GM18861 (cell line): Measurements from ENCODE around the gene CDX1.
"Not testable (repeated sequence)": the region's sequence is repeated elsewhere in the genome, so short reads cannot be mapped to it uniquely, and the experiment has no call there.

Experiments used
- ATAC-seq: cut with Tn5 transposase; IDR thresholded peaks from one replicate; pipeline ENCODE4 v1.9.1; 2021; ENCODE audit not compliant: unreplicated experiment

Gene CDX1

DNA sequence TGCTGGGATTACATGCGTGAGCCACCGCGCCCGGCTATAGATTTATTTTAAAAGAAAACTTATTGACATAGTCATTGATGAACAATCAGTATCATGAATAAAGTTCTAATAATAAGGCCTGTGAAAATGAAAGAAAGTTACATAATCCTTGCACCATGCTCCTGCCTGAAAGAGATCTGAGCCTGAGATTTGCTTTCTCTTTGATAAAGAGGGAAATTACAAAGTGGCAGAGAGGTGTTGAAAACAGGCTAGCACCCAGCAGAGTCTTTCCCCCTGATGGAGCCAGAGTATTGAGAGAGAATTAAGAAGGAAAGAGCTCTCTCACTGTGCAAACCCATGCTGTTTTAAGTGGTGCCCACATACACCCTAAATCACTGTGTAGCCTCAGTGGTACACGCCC lies 60.5 kb downstream of the CDX1 start:
- no peak for ATAC-seq

GRCh38 chr5:150227606-150228273 lies 61.2 kb downstream of the CDX1 start:
- ATAC-seq = no peak

- ATAC-seq = no peak
Measured at GRCh38 chr5:150229571-150229970, 63.0 kb downstream of the CDX1 start.

GRCh38 chr5:150230842-150231241 lies 64.3 kb downstream of the CDX1 start:
- ATAC-seq = no peak

GRCh38 chr5:150233706-150234105 lies 67.1 kb downstream of the CDX1 start:
- not testable (repeated sequence) for ATAC-seq
